Fibroblast of lung (primary cell): Measurements from ENCODE around the gene CARS2.

Experiments used
- CTCF ChIP-seq, 2 donors: IDR thresholded peaks in 1 of 2; conservative IDR thresholded peaks in 1 of 2; 1 replicate in 1 of 2; 2 replicates in 1 of 2; pipeline ENCODE4 v1.5.1; 2011 to 2012; ENCODE audit warnings: low read length in 2 of 2, control low read depth in 1 of 2, inconsistent platforms in 1 of 2, low read depth in 1 of 2, mild to moderate bottlenecking in 1 of 2
- EZH2 ChIP-seq: IDR thresholded peaks from 2 replicates; pipeline ENCODE4 v1.5.1; 2012; ENCODE audit warnings: low read length, control low read depth, mild to moderate bottlenecking; ENCODE audit errors: missing control alignments

DNA sequence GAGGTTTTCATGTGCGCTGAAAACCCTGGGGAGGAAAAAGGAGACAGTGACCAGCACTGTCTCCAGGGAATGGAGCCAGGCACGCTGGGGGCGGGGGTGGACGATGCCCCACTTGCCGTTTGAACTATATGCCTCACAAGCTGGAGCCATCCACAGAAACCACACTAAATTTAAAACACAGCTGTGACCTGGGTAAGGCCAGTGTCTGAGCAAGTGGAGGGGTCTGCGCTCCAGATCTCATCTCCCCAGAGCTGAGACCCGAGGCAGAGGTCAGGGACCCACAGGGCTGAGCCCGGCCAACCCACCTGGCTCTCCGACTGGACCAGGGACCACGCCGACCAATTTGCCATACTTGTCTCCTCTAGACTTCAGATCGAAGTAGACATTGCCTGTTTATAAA, 23.2 kb downstream of the CARS2 start:
- no peak for TF ChIP-seq CTCF (conservative IDR thresholded peaks at IDR 0.05 in 1 of 2, IDR thresholded peaks at IDR 0.05 in 1 of 2; ENCODE audit: low read depth in 1 of 2, low read length in 2 of 2)
- no peak for TF ChIP-seq EZH2
